Amniotic epithelial cell (primary cell): ENCODE data around the gene ADM2.
A peak's percentile ranks its signal among the peaks of the same experiment; 100 is the strongest.
"Not testable (repeated sequence)": the region's sequence is repeated elsewhere in the genome, so short reads cannot be mapped to it uniquely, and the experiment has no call there.

Source experiments
- DNase-seq: peaks from one replicate; pipeline ENCODE4 v3.0.0-alpha.2; 2010; ENCODE audit warnings: low read depth

Gene ADM2

GRCh38 chr22:50506611-50507420 is 25.5 kb downstream of the ADM2 start:
- DNase-seq = peak; percentile 13

GRCh38 chr22:50507421-50507990 is 26.2 kb downstream of the ADM2 start, which contains the start of gene LMF2:
Gene LMF2, minus strand, starts transcription at chr22:50507702. Its CDS starts 27 bp downstream, at chr22:50507675.
- no peak for DNase-seq

GRCh38 chr22:50507991-50508884 is 26.9 kb downstream of the ADM2 start, which contains the start of gene NCAPH2:
Gene NCAPH2, plus strand, starts transcription at chr22:50508224. Its CDS starts 114 bp downstream, at chr22:50508338.
- peak; percentile 92 for DNase-seq

GRCh38 chr22:50508897-50509296 is 27.6 kb downstream of the ADM2 start:
- DNase-seq = no peak

GRCh38 chr22:50513175-50513574 is 31.8 kb downstream of the ADM2 start:
- DNase-seq = no peak

GRCh38 chr22:50516068-50516467 is 34.7 kb downstream of the ADM2 start:
- no peak for DNase-seq

- no peak for DNase-seq
Observed at GRCh38 chr22:50516891-50517290, 35.5 kb downstream of the ADM2 start.

- DNase-seq = no peak
Observed at GRCh38 chr22:50517495-50518260, 36.3 kb downstream of the ADM2 start.

- no peak for DNase-seq
Observed at GRCh38 chr22:50518606-50519005, 37.3 kb downstream of the ADM2 start.

GRCh38 chr22:50519151-50519550 is 37.8 kb downstream of the ADM2 start:
- DNase-seq = no peak

GRCh38 chr22:50520184-50520583 is 38.8 kb downstream of the ADM2 start:
- DNase-seq = not testable (repeated sequence)

GRCh38 chr22:50520826-50521453 is 39.6 kb downstream of the ADM2 start:
- no peak for DNase-seq

GRCh38 chr22:50521710-50522109 is 40.4 kb downstream of the ADM2 start:
- no peak for DNase-seq

- no peak for DNase-seq
Observed at GRCh38 chr22:50522208-50522805, 41.0 kb downstream of the ADM2 start.

GRCh38 chr22:50522806-50523438 is 41.6 kb downstream of the ADM2 start:
- no peak for DNase-seq

GRCh38 chr22:50523458-50523805 is 42.1 kb downstream of the ADM2 start:
- DNase-seq = no peak

- no peak for DNase-seq
Observed at GRCh38 chr22:50523806-50524675, 42.7 kb downstream of the ADM2 start.

- no peak for DNase-seq
Observed at GRCh38 chr22:50524676-50525103, 43.3 kb downstream of the ADM2 start.

GRCh38 chr22:50525104-50525857 is 43.9 kb downstream of the ADM2 start, which contains the start of gene SCO2:
Gene SCO2, minus strand, starts transcription at chr22:50525598. Its CDS starts 1,187 bp downstream, at chr22:50524411.
- peak; percentile 96 for DNase-seq
